Middle frontal gyrus (tissue), 1 donor: Measurements from ENCODE around the gene AMBN.

Source experiments
- DNase-seq: peaks from one replicate; pipeline ENCODE4 v3.0.0-alpha.2; 2015; ENCODE audit warnings: low spot score; ENCODE audit errors: extremely low spot score

AMBN gene

GRCh38 chr4:70591955-70592582, at the start of gene AMBN:
TSS of gene AMBN (plus strand) at chr4:70592256. CDS start at chr4:70592359, 103 bp downstream.
- no peak for DNase-seq

- no peak for DNase-seq
These were observed 47.7 kb upstream of the AMBN start for GRCh38 chr4:70544279-70544868.

- no peak for DNase-seq
These were observed 35.2 kb upstream of the AMBN start for GRCh38 chr4:70556856-70557255.

- peak; percentile 27 for DNase-seq
These were observed 32.7 kb upstream of the AMBN start for GRCh38 chr4:70559211-70559830.

- DNase-seq, result no peak
These were observed 32.1 kb upstream of the AMBN start for GRCh38 chr4:70559924-70560323.

- no peak for DNase-seq
These were observed 28.0 kb upstream of the AMBN start for GRCh38 chr4:70564033-70564432.

GRCh38 chr4:70570796-70571195, 21.3 kb upstream of the AMBN start:
- no peak for DNase-seq

GRCh38 chr4:70571772-70572171, 20.3 kb upstream of the AMBN start:
- DNase-seq, result no peak

- DNase-seq, result no peak
These were observed 16.1 kb upstream of the AMBN start for GRCh38 chr4:70575964-70576363.

GRCh38 chr4:70577220-70577927, 14.7 kb upstream of the AMBN start:
- no peak for DNase-seq

- DNase-seq, result no peak
These were observed 10.1 kb upstream of the AMBN start for GRCh38 chr4:70581980-70582379.

GRCh38 chr4:70583952-70584834, 7.9 kb upstream of the AMBN start:
- no peak for DNase-seq

GRCh38 chr4:70586841-70587240, 5.2 kb upstream of the AMBN start:
- DNase-seq, result no peak

- no peak for DNase-seq
These were observed 2.3 kb upstream of the AMBN start for GRCh38 chr4:70589785-70590184.

- DNase-seq, result no peak
These were observed 2.1 kb downstream of the AMBN start for GRCh38 chr4:70594196-70594595.

GRCh38 chr4:70600305-70600704, 8.2 kb downstream of the AMBN start:
- DNase-seq, result no peak

GRCh38 chr4:70600977-70601376, 8.9 kb downstream of the AMBN start:
- no peak for DNase-seq

GRCh38 chr4:70601422-70602039, 9.5 kb downstream of the AMBN start:
- no peak for DNase-seq

- no peak for DNase-seq
These were observed 11.8 kb downstream of the AMBN start for GRCh38 chr4:70603856-70604255.

GRCh38 chr4:70606459-70606858, 14.4 kb downstream of the AMBN start:
- no peak for DNase-seq

GRCh38 chr4:70607334-70607853, 15.3 kb downstream of the AMBN start:
- no peak for DNase-seq
